HG03060 (cell line): Measurements from ENCODE around the gene CCDC91.
"Not testable (repeated sequence)": the region's sequence is repeated elsewhere in the genome, so short reads cannot be mapped to it uniquely, and the experiment has no call there.

Source experiments
- ATAC-seq: cut with Tn5 transposase; IDR thresholded peaks from one replicate; pipeline ENCODE4 v1.9.1; 2021; ENCODE audit warnings: low read depth, moderate number of reproducible peaks; ENCODE audit not compliant: unreplicated experiment

CCDC91 gene

GRCh38 chr12:28278499-28278898, 88.2 kb downstream of the CCDC91 start:
- no peak for ATAC-seq

GRCh38 chr12:28278960-28279359, 88.7 kb downstream of the CCDC91 start:
- ATAC-seq = no peak

DNA sequence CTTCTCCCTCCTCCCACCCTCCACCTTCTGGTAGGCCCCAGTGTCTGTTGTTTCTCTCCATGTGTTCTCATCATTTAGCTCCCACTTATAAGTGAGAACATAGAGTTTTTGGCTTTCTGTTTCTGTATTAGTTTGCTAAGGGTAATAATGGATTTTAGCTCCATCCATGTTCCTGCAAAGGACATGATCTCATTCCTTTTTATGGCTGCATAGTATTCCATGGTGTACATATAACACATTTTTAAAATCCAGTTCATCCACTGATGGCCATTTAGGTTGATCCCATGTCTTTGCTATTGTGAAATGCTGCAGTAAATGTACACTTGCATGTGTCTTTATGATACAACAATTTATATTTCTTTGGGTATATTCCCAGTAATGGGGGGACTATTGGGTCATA, 96.1 kb downstream of the CCDC91 start:
- ATAC-seq = no peak

- no peak for ATAC-seq
Measured at GRCh38 chr12:28290262-28290661, 100.0 kb downstream of the CCDC91 start.

DNA sequence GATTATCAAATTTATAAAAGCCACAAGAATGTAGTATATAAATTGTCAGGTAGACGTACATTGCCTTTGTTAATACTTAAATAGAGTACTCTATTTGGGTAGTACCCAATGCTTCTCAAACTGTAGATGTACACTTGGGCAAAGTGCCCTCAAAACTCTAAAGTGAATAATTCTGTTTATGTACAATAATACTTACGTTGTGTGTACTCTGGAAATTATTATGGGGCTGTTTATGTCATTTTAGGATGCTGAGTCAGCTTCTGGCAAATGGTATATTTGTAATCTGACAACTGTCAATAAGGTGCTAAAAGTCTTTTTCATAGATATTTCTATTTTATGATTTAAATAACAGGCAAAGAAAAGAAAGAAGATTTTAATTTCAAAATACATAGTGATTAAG, 102.4 kb downstream of the CCDC91 start:
- no peak for ATAC-seq

DNA sequence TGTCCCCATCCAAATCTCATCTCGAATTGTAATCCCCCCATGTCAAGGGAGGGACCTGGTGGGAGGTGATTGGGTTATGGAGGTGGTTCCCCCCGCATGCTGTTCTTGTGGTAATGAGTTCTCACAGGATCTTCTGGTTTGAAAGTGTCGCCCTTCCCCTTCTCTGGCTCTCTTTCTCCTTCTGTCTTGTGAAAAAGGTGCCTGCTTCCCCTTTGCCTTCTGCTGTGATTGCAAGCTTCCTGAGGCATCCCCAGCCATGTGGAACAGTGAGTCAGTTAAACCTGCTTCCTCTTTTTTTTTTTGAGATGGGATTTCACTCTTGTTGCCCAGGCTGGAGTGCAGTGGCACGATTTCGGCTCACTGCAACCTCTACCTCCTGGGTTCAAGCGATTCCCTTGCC, 104.0 kb downstream of the CCDC91 start:
- no peak for ATAC-seq

DNA sequence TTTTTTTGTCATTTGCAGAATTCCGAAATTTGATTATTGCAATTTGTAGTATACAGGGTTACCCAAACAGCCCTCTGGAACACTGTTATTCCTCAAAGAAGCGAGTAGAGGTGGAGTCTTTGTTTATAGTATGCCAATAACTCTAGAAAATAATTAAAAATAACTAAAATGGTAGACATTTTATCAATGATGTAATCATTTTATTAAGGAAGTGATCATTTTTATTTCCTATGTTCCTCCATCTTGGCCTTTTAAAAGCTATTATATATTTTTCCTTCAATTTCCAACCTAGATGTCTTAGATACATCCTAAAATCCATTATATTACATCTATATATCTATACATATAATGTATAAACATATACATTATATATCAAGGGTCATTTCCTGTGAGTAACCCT, 106.0 kb downstream of the CCDC91 start:
- no peak for ATAC-seq

- ATAC-seq = no peak
Measured at GRCh38 chr12:28303192-28303591, 112.9 kb downstream of the CCDC91 start.

GRCh38 chr12:28306535-28306934, 116.3 kb downstream of the CCDC91 start:
- no peak for ATAC-seq

GRCh38 chr12:28308891-28309290, 118.6 kb downstream of the CCDC91 start:
- ATAC-seq = no peak

DNA sequence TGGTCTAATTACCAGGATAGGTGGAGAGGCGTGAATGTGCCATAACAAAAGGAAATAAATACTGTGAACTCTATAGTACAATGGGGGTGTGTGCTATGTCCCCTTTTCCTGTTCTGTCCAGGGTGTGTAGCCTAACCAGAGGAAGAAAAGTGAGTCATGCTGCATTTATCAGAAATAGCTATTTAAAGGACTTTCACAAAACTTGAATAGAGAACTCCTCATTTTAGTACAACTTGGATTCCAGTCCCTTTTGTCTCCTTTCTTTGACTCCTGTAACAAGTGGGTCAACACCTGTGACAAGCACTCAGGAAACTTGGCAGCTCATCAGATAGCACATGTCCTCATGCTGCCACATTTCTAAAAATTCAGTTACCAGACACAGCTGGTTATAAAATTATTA, 123.4 kb downstream of the CCDC91 start:
- no peak for ATAC-seq

GRCh38 chr12:28316049-28316448, 125.8 kb downstream of the CCDC91 start:
- ATAC-seq = no peak

- no peak for ATAC-seq
Measured at GRCh38 chr12:28318273-28318672, 128.0 kb downstream of the CCDC91 start.

- no peak for ATAC-seq
Measured at GRCh38 chr12:28320353-28320752, 130.1 kb downstream of the CCDC91 start.

DNA sequence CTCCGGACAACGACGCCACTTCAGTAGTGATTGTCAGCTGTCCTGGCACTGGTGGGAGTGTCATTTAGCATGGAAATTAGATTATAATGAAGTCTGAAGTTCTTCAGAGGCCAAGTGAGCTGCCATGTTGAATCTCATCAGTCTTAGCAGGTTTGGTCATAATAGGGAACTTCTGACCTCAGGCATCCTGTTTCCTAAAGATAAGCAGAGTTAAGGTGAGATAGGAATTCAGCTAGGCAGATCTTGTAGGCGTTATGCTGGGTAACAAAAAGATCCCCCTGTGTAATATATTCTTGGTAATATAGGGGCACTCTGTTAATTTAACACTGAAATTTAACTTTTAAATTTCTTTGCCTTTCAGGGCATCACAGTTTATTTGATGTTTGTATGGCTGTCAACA, 137.5 kb downstream of the CCDC91 start:
- ATAC-seq = no peak

- no peak for ATAC-seq
Measured at GRCh38 chr12:28328967-28329366, 138.7 kb downstream of the CCDC91 start.

- not testable (repeated sequence) for ATAC-seq
Measured at GRCh38 chr12:28329727-28330126, 139.5 kb downstream of the CCDC91 start.

- not testable (repeated sequence) for ATAC-seq
Measured at GRCh38 chr12:28330232-28330631, 140.0 kb downstream of the CCDC91 start.

GRCh38 chr12:28331130-28331529, 140.9 kb downstream of the CCDC91 start:
- no peak for ATAC-seq

DNA sequence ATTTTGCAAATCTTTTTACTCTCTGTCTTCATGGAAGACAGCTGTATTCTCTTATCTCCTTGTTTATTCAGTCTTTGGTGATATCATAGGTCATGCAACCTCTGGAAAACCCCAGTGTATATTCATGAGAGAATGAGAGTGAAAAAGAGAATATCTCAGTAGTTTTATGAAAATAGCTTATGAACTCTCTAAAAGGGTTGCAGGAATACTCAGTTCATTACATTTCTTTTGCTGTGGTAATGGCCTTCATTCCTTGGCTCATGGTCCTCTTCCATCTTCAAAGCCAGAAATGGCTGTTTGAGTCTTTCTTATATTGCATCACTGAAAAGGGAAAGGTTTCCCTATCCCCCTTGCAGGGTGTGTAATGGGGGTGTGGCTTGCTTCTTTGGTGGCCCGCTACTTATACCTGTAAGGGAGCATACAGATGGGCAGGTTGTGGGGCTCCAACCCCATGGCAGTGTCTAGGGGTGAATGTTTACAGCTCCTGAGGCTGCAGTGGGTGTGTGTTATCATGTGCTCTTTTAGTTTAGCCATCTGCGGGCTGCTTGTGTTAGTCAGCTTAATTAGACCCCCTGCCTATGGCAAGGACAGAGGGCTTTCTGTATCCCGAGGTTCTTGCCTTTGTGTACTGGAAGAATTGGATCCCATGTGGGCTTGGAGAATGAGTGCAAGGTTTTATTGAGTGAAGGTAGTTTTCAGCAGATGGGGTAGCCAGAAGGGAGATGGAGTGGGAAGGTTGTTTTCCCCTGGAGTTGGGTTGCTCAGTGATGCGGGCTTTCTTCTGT, 150.2 kb downstream of the CCDC91 start:
- no peak for ATAC-seq

- ATAC-seq = no peak
Measured at GRCh38 chr12:28343713-28344112, 153.5 kb downstream of the CCDC91 start.

GRCh38 chr12:28346567-28346966, 156.3 kb downstream of the CCDC91 start:
- no peak for ATAC-seq

- ATAC-seq = no peak
Measured at GRCh38 chr12:28349196-28349595, 158.9 kb downstream of the CCDC91 start.
